HEK293 (cell line): ENCODE measurements around the gene PLIN4.
A peak's percentile ranks its signal among the peaks of the same experiment; 100 is the strongest.

Experiments used
- KLF16 ChIP-seq: fragments of 450-650 bp; formaldehyde crosslinking; IDR thresholded peaks from 2 replicates; pipeline ENCODE4 v1.5.1; 2017; ENCODE audit warnings: missing biosample characterization, missing genetic modification characterization
- SETDB1 ChIP-seq: IDR thresholded peaks from one replicate; pipeline ENCODE4 v1.6.1; 2017; ENCODE audit warnings: mild to moderate bottlenecking, low read length, moderate library complexity, mixed read lengths; ENCODE audit not compliant: insufficient read length
- YY1 ChIP-seq: fragments of 450-650 bp; formaldehyde crosslinking; IDR thresholded peaks from 2 replicates; pipeline ENCODE4 v1.5.1; 2018; ENCODE audit warnings: missing biosample characterization, missing genetic modification characterization
- ZNF274 ChIP-seq, 2 experiments: fragments of 200-500 bp in 1 of 2; fragments of 450-650 bp in 1 of 2; sonication (Bioruptor generic) in 1 of 2; formaldehyde crosslinking in 1 of 2; IDR thresholded peaks; 2 replicates each; pipeline versions ENCODE4 v1.5.1 to v1.6.1; 2014 to 2016; ENCODE audit warnings: borderline replicate concordance in 1 of 2, inconsistent platforms in 1 of 2, low read length in 1 of 2, missing biosample characterization in 1 of 2, missing genetic modification characterization in 1 of 2
- ZNF311 ChIP-seq: fragments of 450-650 bp; formaldehyde crosslinking; IDR thresholded peaks from 2 replicates; pipeline ENCODE4 v1.5.1; 2017; ENCODE audit warnings: missing biosample characterization, missing genetic modification characterization, borderline replicate concordance
- ZNF768 ChIP-seq: fragments of 450-650 bp; formaldehyde crosslinking; IDR thresholded peaks from 2 replicates; pipeline ENCODE4 v1.5.1; 2018; ENCODE audit warnings: missing biosample characterization, mild to moderate bottlenecking, missing genetic modification characterization
- TF ChIP-seq, protein P1 (sequence below): fragments of 450-650 bp; formaldehyde crosslinking; IDR thresholded peaks from 2 replicates; pipeline ENCODE4 v1.5.1; 2016; ENCODE audit warnings: missing biosample characterization, missing genetic modification characterization
- TF ChIP-seq, protein P2 (sequence below): fragments of 450-650 bp; IDR thresholded peaks from 2 replicates; pipeline ENCODE4 v1.5.1; 2018; ENCODE audit warnings: missing biosample characterization, missing genetic modification characterization
- TF ChIP-seq, protein P3 (sequence below): fragments of 450-650 bp; formaldehyde crosslinking; IDR thresholded peaks from 2 replicates; pipeline ENCODE4 v1.5.1; 2016; ENCODE audit warnings: missing biosample characterization, missing genetic modification characterization, low read depth
- TF ChIP-seq, protein P4 (sequence below): fragments of 450-650 bp; formaldehyde crosslinking; IDR thresholded peaks from 2 replicates; pipeline ENCODE4 v1.5.1; 2016; ENCODE audit warnings: missing biosample characterization, missing genetic modification characterization
- TF ChIP-seq, protein P5 (sequence below): fragments of 450-650 bp; formaldehyde crosslinking; IDR thresholded peaks from 2 replicates; pipeline ENCODE4 v1.5.1; 2016; ENCODE audit warnings: missing biosample characterization, missing genetic modification characterization

DNA sequence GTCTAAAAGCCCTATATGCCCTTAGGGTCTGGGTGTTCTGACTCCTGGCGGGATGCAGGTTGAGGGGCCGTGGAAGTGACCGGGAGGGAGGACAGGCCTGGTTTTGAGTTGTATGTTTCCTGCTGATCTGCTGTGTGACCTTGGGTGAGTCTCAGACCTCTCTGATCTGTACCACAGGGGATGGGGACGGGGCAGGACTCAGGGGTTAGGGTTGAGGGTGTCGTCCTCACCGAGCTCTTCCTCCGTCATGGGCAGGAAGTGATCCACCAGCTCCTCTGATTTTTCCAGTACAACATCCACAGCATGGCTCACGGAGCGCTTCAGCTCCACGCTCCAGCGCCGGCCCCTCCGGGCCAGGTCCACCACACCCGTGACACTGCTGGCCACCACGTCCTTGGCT is 10.6 kb upstream of the PLIN4 start:
- TF ChIP-seq, protein P1, sequence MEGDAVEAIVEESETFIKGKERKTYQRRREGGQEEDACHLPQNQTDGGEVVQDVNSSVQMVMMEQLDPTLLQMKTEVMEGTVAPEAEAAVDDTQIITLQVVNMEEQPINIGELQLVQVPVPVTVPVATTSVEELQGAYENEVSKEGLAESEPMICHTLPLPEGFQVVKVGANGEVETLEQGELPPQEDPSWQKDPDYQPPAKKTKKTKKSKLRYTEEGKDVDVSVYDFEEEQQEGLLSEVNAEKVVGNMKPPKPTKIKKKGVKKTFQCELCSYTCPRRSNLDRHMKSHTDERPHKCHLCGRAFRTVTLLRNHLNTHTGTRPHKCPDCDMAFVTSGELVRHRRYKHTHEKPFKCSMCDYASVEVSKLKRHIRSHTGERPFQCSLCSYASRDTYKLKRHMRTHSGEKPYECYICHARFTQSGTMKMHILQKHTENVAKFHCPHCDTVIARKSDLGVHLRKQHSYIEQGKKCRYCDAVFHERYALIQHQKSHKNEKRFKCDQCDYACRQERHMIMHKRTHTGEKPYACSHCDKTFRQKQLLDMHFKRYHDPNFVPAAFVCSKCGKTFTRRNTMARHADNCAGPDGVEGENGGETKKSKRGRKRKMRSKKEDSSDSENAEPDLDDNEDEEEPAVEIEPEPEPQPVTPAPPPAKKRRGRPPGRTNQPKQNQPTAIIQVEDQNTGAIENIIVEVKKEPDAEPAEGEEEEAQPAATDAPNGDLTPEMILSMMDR, result no peak
- peak; percentile 81 for TF ChIP-seq ZNF768
- TF ChIP-seq, protein P2, sequence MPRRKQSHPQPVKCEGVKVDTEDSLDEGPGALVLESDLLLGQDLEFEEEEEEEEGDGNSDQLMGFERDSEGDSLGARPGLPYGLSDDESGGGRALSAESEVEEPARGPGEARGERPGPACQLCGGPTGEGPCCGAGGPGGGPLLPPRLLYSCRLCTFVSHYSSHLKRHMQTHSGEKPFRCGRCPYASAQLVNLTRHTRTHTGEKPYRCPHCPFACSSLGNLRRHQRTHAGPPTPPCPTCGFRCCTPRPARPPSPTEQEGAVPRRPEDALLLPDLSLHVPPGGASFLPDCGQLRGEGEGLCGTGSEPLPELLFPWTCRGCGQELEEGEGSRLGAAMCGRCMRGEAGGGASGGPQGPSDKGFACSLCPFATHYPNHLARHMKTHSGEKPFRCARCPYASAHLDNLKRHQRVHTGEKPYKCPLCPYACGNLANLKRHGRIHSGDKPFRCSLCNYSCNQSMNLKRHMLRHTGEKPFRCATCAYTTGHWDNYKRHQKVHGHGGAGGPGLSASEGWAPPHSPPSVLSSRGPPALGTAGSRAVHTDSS (tag by site-specific recombination), result no peak
- TF ChIP-seq, protein P3, sequence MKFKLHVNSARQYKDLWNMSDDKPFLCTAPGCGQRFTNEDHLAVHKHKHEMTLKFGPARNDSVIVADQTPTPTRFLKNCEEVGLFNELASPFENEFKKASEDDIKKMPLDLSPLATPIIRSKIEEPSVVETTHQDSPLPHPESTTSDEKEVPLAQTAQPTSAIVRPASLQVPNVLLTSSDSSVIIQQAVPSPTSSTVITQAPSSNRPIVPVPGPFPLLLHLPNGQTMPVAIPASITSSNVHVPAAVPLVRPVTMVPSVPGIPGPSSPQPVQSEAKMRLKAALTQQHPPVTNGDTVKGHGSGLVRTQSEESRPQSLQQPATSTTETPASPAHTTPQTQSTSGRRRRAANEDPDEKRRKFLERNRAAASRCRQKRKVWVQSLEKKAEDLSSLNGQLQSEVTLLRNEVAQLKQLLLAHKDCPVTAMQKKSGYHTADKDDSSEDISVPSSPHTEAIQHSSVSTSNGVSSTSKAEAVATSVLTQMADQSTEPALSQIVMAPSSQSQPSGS (tag by site-specific recombination), result no peak
- no peak for TF ChIP-seq ZNF311
- TF ChIP-seq, protein P4, sequence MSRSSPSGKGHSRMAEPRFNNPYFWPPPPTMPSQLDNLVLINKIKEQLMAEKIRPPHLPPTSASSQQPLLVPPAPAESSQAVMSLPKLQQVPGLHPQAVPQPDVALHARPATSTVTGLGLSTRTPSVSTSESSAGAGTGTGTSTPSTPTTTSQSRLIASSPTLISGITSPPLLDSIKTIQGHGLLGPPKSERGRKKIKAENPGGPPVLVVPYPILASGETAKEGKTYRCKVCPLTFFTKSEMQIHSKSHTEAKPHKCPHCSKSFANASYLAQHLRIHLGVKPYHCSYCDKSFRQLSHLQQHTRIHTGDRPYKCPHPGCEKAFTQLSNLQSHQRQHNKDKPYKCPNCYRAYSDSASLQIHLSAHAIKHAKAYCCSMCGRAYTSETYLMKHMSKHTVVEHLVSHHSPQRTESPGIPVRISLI (tag by site-specific recombination), result no peak
- TF ChIP-seq SETDB1, result no peak
- no peak for TF ChIP-seq YY1 (tag by site-specific recombination)
- TF ChIP-seq ZNF274 (IDR thresholded peaks at IDR 0.05; ENCODE audit: low read length), result no peak
- TF ChIP-seq ZNF274 (tag by site-specific recombination; IDR thresholded peaks at IDR 0.05; ENCODE audit: borderline replicate concordance), result no peak
- no peak for TF ChIP-seq KLF16 (tag by site-specific recombination)
- TF ChIP-seq, protein P5, sequence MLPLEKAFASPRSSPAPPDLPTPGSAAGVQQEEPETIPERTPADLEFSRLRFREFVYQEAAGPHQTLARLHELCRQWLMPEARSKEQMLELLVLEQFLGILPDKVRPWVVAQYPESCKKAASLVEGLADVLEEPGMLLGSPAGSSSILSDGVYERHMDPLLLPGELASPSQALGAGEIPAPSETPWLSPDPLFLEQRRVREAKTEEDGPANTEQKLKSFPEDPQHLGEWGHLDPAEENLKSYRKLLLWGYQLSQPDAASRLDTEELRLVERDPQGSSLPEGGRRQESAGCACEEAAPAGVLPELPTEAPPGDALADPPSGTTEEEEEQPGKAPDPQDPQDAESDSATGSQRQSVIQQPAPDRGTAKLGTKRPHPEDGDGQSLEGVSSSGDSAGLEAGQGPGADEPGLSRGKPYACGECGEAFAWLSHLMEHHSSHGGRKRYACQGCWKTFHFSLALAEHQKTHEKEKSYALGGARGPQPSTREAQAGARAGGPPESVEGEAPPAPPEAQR, result no peak
